GM12878 (cell line): ENCODE data around the gene ULK1. TPM values are rescaled to one million over a fixed set of nuclear protein-coding genes. Genes with fewer than 3 reads are reported as not detected.

Experiments
- ATAC-seq: fragments of 200-7000 bp; cut with Tn5 transposase; 3 replicates; pipeline ENCODE4 v1.9.1; 2020; ENCODE audit warnings: mild to moderate bottlenecking, moderate library complexity
- BruUV-seq: library from RNA; stranded (reverse); fragments of 400-500 nt; replicated peaks from 2 replicates; lab custom pipeline; 2021; lab: Mats Ljungman, UMichigan
- CTCF ChIA-PET: fragments of 300-600 bp; sonication (Branson Sonifier 250); formaldehyde crosslinking; extraction: SDS; loops from one replicate; lab custom pipeline; 2021; ENCODE audit warnings: inconsistent platforms; lab: Yijun Ruan, JAX
- POLR2A ChIA-PET: fragments of 350-600 bp; formaldehyde crosslinking; extraction: SDS; loops from one replicate; lab custom pipeline; 2021; ENCODE audit warnings: inconsistent platforms; lab: Charles Lee
- RAD21 ChIA-PET: fragments of 300-600 bp; sonication (Branson Sonifier 250); formaldehyde crosslinking; loops from one replicate; lab custom pipeline; 2023; ENCODE audit warnings: antibody characterized with exemption; ENCODE audit not compliant: unreplicated experiment; lab: Charles Lee
- SMC1A ChIA-PET: fragments of 300-600 bp; sonication (Branson Sonifier 250); formaldehyde crosslinking; loops from one replicate; lab custom pipeline; 2023; ENCODE audit not compliant: unreplicated experiment, uncharacterized antibody; lab: Charles Lee
- DNase-seq: peaks from one replicate; pipeline ENCODE4 v3.0.0-alpha.2; 2011; ENCODE audit warnings: low read depth, low spot score
- FAIRE-seq: peaks from 3 replicates; lab custom pipeline; 2011; peaks lifted over from hg19 to GRCh38; lab: Jason Lieb, UNC
- H2AFZ ChIP-seq: 2 replicates; pipeline ENCODE4 v1.6.0; 2011; ENCODE audit warnings: low read depth, low read length, control low read depth; ENCODE audit not compliant: control insufficient read depth
- H3K27ac ChIP-seq: 2 replicates; pipeline ENCODE4 v1.5.1; 2011; ENCODE audit warnings: control low read depth; ENCODE audit not compliant: control insufficient read depth, insufficient read depth
- H3K27me3 ChIP-seq, 2 experiments: replicated peaks in 1 of 2; 2 replicates each; pipeline versions ENCODE4 v1.6.0 to v1.6.1; 2011; ENCODE audit warnings: low read length in 1 of 2; ENCODE audit not compliant: control insufficient read depth in 2 of 2, insufficient read depth in 2 of 2
- H3K36me3 ChIP-seq, 2 experiments: 2 replicates each; pipeline ENCODE4 v1.5.1; 2011; ENCODE audit warnings: low read length in 1 of 2; ENCODE audit not compliant: control insufficient read depth in 2 of 2, insufficient read depth in 2 of 2
- H3K4me1 ChIP-seq: 2 replicates; pipeline ENCODE4 v1.6.1; 2011; ENCODE audit warnings: mild to moderate bottlenecking, low read length, moderate library complexity, mixed read lengths; ENCODE audit not compliant: control insufficient read depth, insufficient read depth
- H3K4me2 ChIP-seq: 2 replicates; pipeline ENCODE4 v1.6.0; 2011; ENCODE audit warnings: control low read depth; ENCODE audit not compliant: control insufficient read depth, insufficient read depth
- H3K4me3 ChIP-seq: fragments of 200-600 bp; sonication (generic); 2 replicates; pipeline ENCODE4 v1.5.1; 2016
- H3K79me2 ChIP-seq: 2 replicates; pipeline ENCODE4 v1.6.0; 2011; ENCODE audit warnings: low read length; ENCODE audit not compliant: control insufficient read depth, insufficient read depth
- H3K9ac ChIP-seq: 2 replicates; pipeline ENCODE4 v1.8.0; 2011; ENCODE audit warnings: low read length, control low read depth, mixed read lengths; ENCODE audit not compliant: control insufficient read depth, insufficient read depth
- H3K9me3 ChIP-seq: replicated peaks from 3 replicates; pipeline ENCODE4 v1.5.1; 2011; ENCODE audit warnings: mild to moderate bottlenecking, low read length; ENCODE audit not compliant: control insufficient read depth, insufficient read depth
- H4K20me1 ChIP-seq: 2 replicates; pipeline ENCODE4 v1.6.0; 2011; ENCODE audit not compliant: control insufficient read depth, insufficient read depth
- E2F4 ChIP-seq: IDR thresholded peaks from 2 replicates; pipeline ENCODE4 v1.6.1; 2012; ENCODE audit warnings: low read depth, low read length, improper control_type of control experiment
- IRF4 ChIP-seq: IDR thresholded peaks from 2 replicates; pipeline ENCODE4 v1.6.1; 2011; ENCODE audit warnings: low read depth, low read length
- LARP7 ChIP-seq: fragments of 450-650 bp; IDR thresholded peaks from 2 replicates; pipeline ENCODE4 v1.6.1; 2017; ENCODE audit warnings: mild to moderate bottlenecking
- MLLT1 ChIP-seq: fragments of 450-650 bp; IDR thresholded peaks from 2 replicates; pipeline ENCODE4 v1.6.1; 2016; ENCODE audit warnings: mild to moderate bottlenecking
- MXI1 ChIP-seq: fragments of 150-350 bp; IDR thresholded peaks from 2 replicates; pipeline ENCODE4 v1.6.1; 2011; ENCODE audit warnings: low read depth, mild to moderate bottlenecking, inconsistent platforms, low read length, improper control_type of control experiment
- MYC ChIP-seq: IDR thresholded peaks from 2 replicates; pipeline ENCODE4 v1.6.1; 2011; ENCODE audit warnings: mild to moderate bottlenecking, low read length, moderate library complexity, inconsistent platforms; ENCODE audit not compliant: insufficient read depth, insufficient replicate concordance, insufficient read length, severe bottlenecking
- NFYA ChIP-seq: IDR thresholded peaks from 2 replicates; pipeline ENCODE4 v1.6.1; 2011; ENCODE audit warnings: low read depth, mild to moderate bottlenecking, low read length, improper control_type of control experiment, borderline replicate concordance
- PKNOX1 ChIP-seq: fragments of 450-650 bp; IDR thresholded peaks from 2 replicates; pipeline ENCODE4 v1.6.1; 2016; ENCODE audit warnings: mild to moderate bottlenecking
- POLR2AphosphoS2 ChIP-seq: IDR thresholded peaks from 2 replicates; pipeline ENCODE4 v1.6.1; 2011; ENCODE audit warnings: low read depth, mild to moderate bottlenecking, low read length, improper control_type of control experiment, moderate library complexity
- RAD21 ChIP-seq: IDR thresholded peaks from 2 replicates; pipeline ENCODE4 v1.6.1; 2011; ENCODE audit warnings: mild to moderate bottlenecking, low read depth, low read length, moderate library complexity; ENCODE audit not compliant: insufficient read depth
- RELA ChIP-seq: fragments of 450-650 bp; IDR thresholded peaks from 2 replicates; pipeline ENCODE4 v1.8.0; 2014; ENCODE audit warnings: borderline replicate concordance; ENCODE audit not compliant: partially characterized antibody
- SREBF2 ChIP-seq: IDR thresholded peaks from 2 replicates; pipeline ENCODE4 v1.6.1; 2012; ENCODE audit warnings: mild to moderate bottlenecking, low read length
- YBX1 ChIP-seq: fragments of 450-650 bp; IDR thresholded peaks from 2 replicates; pipeline ENCODE4 v1.6.1; 2016; ENCODE audit warnings: antibody characterized with exemption
- ZBTB11 ChIP-seq: fragments of 450-650 bp; formaldehyde crosslinking; IDR thresholded peaks from 2 replicates; pipeline ENCODE4 v1.5.0; 2022; ENCODE audit warnings: mild to moderate bottlenecking, missing genetic modification characterization
- ZNF24 ChIP-seq: fragments of 450-650 bp; IDR thresholded peaks from 2 replicates; pipeline ENCODE4 v1.6.1; 2017; ENCODE audit warnings: antibody characterized with exemption, mild to moderate bottlenecking
- ZNF384 ChIP-seq: IDR thresholded peaks from 2 replicates; pipeline ENCODE4 v1.6.1; 2012; ENCODE audit warnings: low read depth, mild to moderate bottlenecking, low read length, improper control_type of control experiment, borderline replicate concordance
- WGBS: methylation state at CpG from one replicate; pipeline ENCODE4 v1.1.6; 2016; ENCODE audit warnings: low lambda C conversion rate; ENCODE audit not compliant: insufficient replicate concordance, insufficient coverage; ENCODE audit errors: missing lambda C conversion rate; 5-methylcytosine and 5-hydroxymethylcytosine counted together
- in situ Hi-C: fragments of 300-500 bp; cut with MboI; formaldehyde crosslinking; loops from 9 replicates; pipeline ENCODE4 v1.14.3; 2018; ENCODE audit warnings: mixed read lengths
- intact Hi-C: fragments of 100-400 bp; cut with micrococcal nuclease; formaldehyde crosslinking; loops from one replicate; pipeline ENCODE4 v1.14.2; 2022; ENCODE audit not compliant: unreplicated experiment
- polyA plus RNA-seq, 11 experiments: library from polyadenylated mRNA; depleted of rRNA in 4 of 11; unstranded in 6 of 11; stranded (reverse) in 5 of 11; fragments of >200 nt; fragmentation: Nextera tagmentation in 4 of 11; fragmentation: Illumina TruSeq in 1 of 11; extraction: Ambion mirVana in 4 of 11; extraction: Trizol in 1 of 11; gene quantifications; 1 replicate in 1 of 11; 2 replicates in 10 of 11; pipeline versions ENCODE4 v1.2.1 to v1.2.3, GENCODE V29; 2011 to 2016; ENCODE audit warnings: inconsistent platforms in 2 of 11, missing spikeins in 2 of 11, low read depth in 1 of 11
- total RNA-seq, 4 experiments: library from RNA; depleted of rRNA in 3 of 4; stranded (reverse); fragments of >200 nt in 3 of 4; fragmentation: Illumina TruSeq in 1 of 4; extraction: Trizol in 1 of 4; gene quantifications; 2 replicates each; pipeline versions ENCODE4 v1.2.1 to v1.2.3, GENCODE V29; 2013 to 2021

Gene ULK1
- total and polyA plus RNA-seq, 10 of the 15 experiments (the other 5 are each of a cell fraction or from before 2014, with no cell fraction given) = 0.13 to 14.1 (median 1.5) TPM

- WGBS = 43% methylated on average over 28 of the region's 30 CpGs
- CTCF ChIA-PET = no interaction called here
- BruUV-seq = no TSS peak
- TF ChIP-seq MXI1 = no peak
- TF ChIP-seq ZNF384 = no peak
- no peak for TF ChIP-seq POLR2AphosphoS2
- no peak for TF ChIP-seq MYC
- no peak for TF ChIP-seq ZBTB11 (CRISPR knock-in tag)
- no peak for TF ChIP-seq MLLT1
- TF ChIP-seq LARP7 = no peak
- TF ChIP-seq RAD21 = no peak
- no peak for TF ChIP-seq YBX1
- TF ChIP-seq E2F4 = no peak
- TF ChIP-seq NFYA = no peak
- TF ChIP-seq SREBF2 = no peak
- TF ChIP-seq PKNOX1 = no peak
- TF ChIP-seq ZNF24 = no peak
- no peak for TF ChIP-seq RELA
- no peak for TF ChIP-seq IRF4
Measured at GRCh38 chr12:131855521-131856142, 38.8 kb upstream of the ULK1 start.

More at GRCh38 chr12:131855521-131856142, 38.8 kb upstream of the ULK1 start:
- SMC1A ChIA-PET = no interaction called here
- Histone ChIP-seq H3K4me2 (no peak overlapping the region), H2AFZ (no peak overlapping the region), H3K79me2 (no peaks in the 10 kb centered on the region), H4K20me1 (no peaks in the 10 kb centered on the region), H3K27ac (no peak overlapping the region), H3K36me3 (no peaks in the 10 kb centered on the region), H3K4me3 (no peak overlapping the region), H3K27me3 (no peaks in the 10 kb centered on the region), H3K9ac (no peak overlapping the region), H3K4me1 (peaks cover 3% of the 10 kb centered on the region; the same call in 1 of the 2 replicates), H3K9me3 (no peaks in the 10 kb centered on the region)
- POLR2A ChIA-PET = no interaction called here
- in situ Hi-C loops (no loop called here), intact Hi-C loops (no loop called here)
- no peak for FAIRE-seq
- ATAC-seq = no peak
- no peak for DNase-seq
- RAD21 ChIA-PET = no interaction called here
